ENCODE results near the gene KIAA1217. TPM values are rescaled to one million over a fixed set of nuclear protein-coding genes. Genes with fewer than 3 reads are reported as not detected.
A peak's percentile ranks its signal among the peaks of the same experiment; 100 is the strongest.

KIAA1217 gene
- total RNA-seq, 1 donor from 2014 or later, result 4.1 TPM

GRCh38 chr10:24353319-24353718 lies 144.4 kb downstream of the KIAA1217 start:
- DNase-seq (ENCODE audit: low spot score in 2 of 2), result no peak
- FAIRE-seq, result no peak

- no peak for FAIRE-seq
- no peak for DNase-seq (ENCODE audit: low spot score in 2 of 2)
Measured at GRCh38 chr10:24355056-24355688, 146.2 kb downstream of the KIAA1217 start.

- FAIRE-seq (no peak), DNase-seq (ENCODE audit: low spot score in 2 of 2) (no peak)
Measured at GRCh38 chr10:24357344-24358004, 148.5 kb downstream of the KIAA1217 start.

GRCh38 chr10:24358022-24358421 lies 149.1 kb downstream of the KIAA1217 start:
- DNase-seq (ENCODE audit: low spot score in 2 of 2) (no peak), FAIRE-seq (no peak)

- no peak for FAIRE-seq
- DNase-seq (ENCODE audit: low spot score in 2 of 2), result peak in 1 of 2 donors; percentile 37
Measured at GRCh38 chr10:24360282-24361127, 151.6 kb downstream of the KIAA1217 start.

GRCh38 chr10:24363070-24363469 lies 154.1 kb downstream of the KIAA1217 start:
- no peak for DNase-seq (ENCODE audit: low spot score in 2 of 2)

GRCh38 chr10:24367688-24368087 lies 158.8 kb downstream of the KIAA1217 start:
- FAIRE-seq (no peak), DNase-seq (ENCODE audit: low spot score in 2 of 2) (no peak)

More at GRCh38 chr10:24363070-24363469, 154.1 kb downstream of the KIAA1217 start:
- FAIRE-seq, result no peak

GRCh38 chr10:24370877-24371276 lies 161.9 kb downstream of the KIAA1217 start:
- no peak for DNase-seq (ENCODE audit: low spot score in 2 of 2)
- no peak for FAIRE-seq

- DNase-seq (ENCODE audit: low spot score in 2 of 2) (no peak), FAIRE-seq (no peak)
Measured at GRCh38 chr10:24371396-24371795, 162.5 kb downstream of the KIAA1217 start.

- no peak for DNase-seq (ENCODE audit: low spot score in 2 of 2)
- no peak for FAIRE-seq
Measured at GRCh38 chr10:24374134-24374915, 165.4 kb downstream of the KIAA1217 start.

GRCh38 chr10:24375510-24375909 lies 166.6 kb downstream of the KIAA1217 start:
- FAIRE-seq (no peak), DNase-seq (ENCODE audit: low spot score in 2 of 2) (no peak)

- DNase-seq (ENCODE audit: low spot score in 2 of 2) (no peak), FAIRE-seq (no peak)
Measured at GRCh38 chr10:24376731-24377130, 167.8 kb downstream of the KIAA1217 start.

GRCh38 chr10:24378126-24378920 lies 169.4 kb downstream of the KIAA1217 start:
- no peak for FAIRE-seq
- DNase-seq (ENCODE audit: low spot score in 2 of 2), result no peak

GRCh38 chr10:24381235-24382010 lies 172.5 kb downstream of the KIAA1217 start:
- no peak for DNase-seq (ENCODE audit: low spot score in 2 of 2)
- FAIRE-seq, result no peak

- no peak for FAIRE-seq
- DNase-seq (ENCODE audit: low spot score in 2 of 2), result no peak
Measured at GRCh38 chr10:24382045-24382444, 173.1 kb downstream of the KIAA1217 start.

GRCh38 chr10:24382596-24382978 lies 173.6 kb downstream of the KIAA1217 start:
- FAIRE-seq (no peak), DNase-seq (ENCODE audit: low spot score in 2 of 2) (no peak)

- FAIRE-seq (no peak), DNase-seq (ENCODE audit: low spot score in 2 of 2) (no peak)
Measured at GRCh38 chr10:24382979-24383663, 174.2 kb downstream of the KIAA1217 start.

GRCh38 chr10:24383681-24384106 lies 174.8 kb downstream of the KIAA1217 start:
- peak in 1 of 2 donors; percentile 59 for DNase-seq (ENCODE audit: low spot score in 2 of 2)
- no peak for FAIRE-seq

Measured in frontal cortex (tissue), 4 donors.